Endothelial cell of umbilical vein (primary cell): ENCODE results near the gene WDR27. TPM values are rescaled to one million over a fixed set of nuclear protein-coding genes. Genes with fewer than 3 reads are reported as not detected.

ENCODE experiments used
- BruUV-seq: library from RNA; stranded (reverse); fragments of 400-500 nt; replicated peaks from 2 replicates; lab custom pipeline; 2021; lab: Mats Ljungman, UMichigan
- CTCF ChIA-PET: fragments of 300-600, 350-600 bp; sonication (Branson Sonifier 250); formaldehyde crosslinking; loops from one replicate; lab custom pipeline; 2021; ENCODE audit warnings: antibody characterized with exemption, inconsistent platforms; lab: Charles Lee
- POLR2A ChIA-PET: fragments of 300-600, 350-600 bp; sonication (Branson Sonifier 250); formaldehyde crosslinking; loops from one replicate; lab custom pipeline; 2021; ENCODE audit warnings: antibody characterized with exemption, inconsistent platforms; lab: Charles Lee
- DNase-seq: peaks from one replicate; pipeline ENCODE4 v3.0.0-alpha.2; 2011; ENCODE audit warnings: low read depth, low spot score
- FAIRE-seq: peaks from 2 replicates; lab custom pipeline; 2011; peaks lifted over from hg19 to GRCh38; lab: Jason Lieb, UNC
- H2AFZ ChIP-seq: 2 replicates; pipeline ENCODE4 v1.6.0; 2012; ENCODE audit warnings: low read depth, low read length, control low read depth, inconsistent platforms
- H3K27ac ChIP-seq: 2 replicates; pipeline ENCODE4 v1.5.1; 2011; ENCODE audit warnings: low read depth, mild to moderate bottlenecking, control low read depth, low read length, moderate library complexity; ENCODE audit not compliant: insufficient read depth
- H3K27me3 ChIP-seq, 2 experiments: 2 replicates each; pipeline versions ENCODE4 v1.6.0 to v1.6.1; 2011; ENCODE audit warnings: low read length in 2 of 2, mixed read lengths in 1 of 2; ENCODE audit not compliant: control insufficient read depth in 2 of 2, insufficient read depth in 2 of 2
- H3K36me3 ChIP-seq, 2 experiments: 2 replicates in 1 of 2; 3 replicates in 1 of 2; pipeline ENCODE4 v1.5.1; 2011; ENCODE audit warnings: low read length in 2 of 2, mild to moderate bottlenecking in 1 of 2, moderate library complexity in 1 of 2; ENCODE audit not compliant: control insufficient read depth in 2 of 2, insufficient read depth in 2 of 2; ENCODE audit errors: extremely low read depth in 1 of 2
- H3K4me1 ChIP-seq: 3 replicates; pipeline ENCODE4 v1.5.1; 2011; ENCODE audit warnings: mild to moderate bottlenecking, low read length; ENCODE audit not compliant: control insufficient read depth, insufficient read depth; ENCODE audit errors: extremely low read depth
- H3K4me2 ChIP-seq: 2 replicates; pipeline ENCODE4 v1.6.1; 2011; ENCODE audit warnings: low read length, control low read depth, mixed read lengths; ENCODE audit not compliant: insufficient read depth
- H3K4me3 ChIP-seq, 3 experiments: fragments of 200-600 bp in 1 of 3; sonication (generic), shearing (Covaris generic) in 1 of 3; replicated peaks in 1 of 3; 2 replicates each; pipeline ENCODE4 v1.5.1; 2011 to 2016; ENCODE audit warnings: control low read depth in 3 of 3, low read length in 3 of 3, mild to moderate bottlenecking in 2 of 3, inconsistent platforms in 1 of 3, low read depth in 1 of 3, moderate library complexity in 1 of 3; ENCODE audit not compliant: insufficient read depth in 1 of 3
- H3K79me2 ChIP-seq: 2 replicates; pipeline ENCODE4 v1.6.0; 2012; ENCODE audit warnings: low read length, inconsistent platforms; ENCODE audit not compliant: control insufficient read depth, insufficient read depth
- H3K9ac ChIP-seq: replicated peaks from 2 replicates; pipeline ENCODE3; 2011; ENCODE audit warnings: low read length, control low read depth; ENCODE audit not compliant: insufficient read depth; ENCODE audit errors: extremely low read depth
- H3K9me1 ChIP-seq: replicated peaks from 3 replicates; pipeline ENCODE4 v1.6.0; 2011; ENCODE audit warnings: mild to moderate bottlenecking, low read length; ENCODE audit not compliant: control insufficient read depth, insufficient read depth; ENCODE audit errors: extremely low read depth
- H3K9me3 ChIP-seq: replicated peaks from 2 replicates; pipeline ENCODE4 v1.5.1; 2012; ENCODE audit warnings: low read length, inconsistent platforms; ENCODE audit not compliant: control insufficient read depth, insufficient read depth
- H4K20me1 ChIP-seq: replicated peaks from 2 replicates; pipeline ENCODE3; 2011; ENCODE audit warnings: mild to moderate bottlenecking, low read length; ENCODE audit not compliant: control insufficient read depth, insufficient read depth; ENCODE audit errors: extremely low read depth
- CTCF ChIP-seq, 2 donors: IDR thresholded peaks; 1 replicate in 1 of 2; 2 replicates in 1 of 2; pipeline ENCODE4 v1.5.1; 2011; ENCODE audit warnings: low read length in 2 of 2, mild to moderate bottlenecking in 2 of 2, moderate library complexity in 2 of 2, control low read depth in 1 of 2, inconsistent platforms in 1 of 2, low read depth in 1 of 2; ENCODE audit not compliant: insufficient read depth in 1 of 2; ENCODE audit errors: extremely low read depth in 1 of 2
- EZH2 ChIP-seq: IDR thresholded peaks from 2 replicates; pipeline ENCODE4 v1.6.1; 2012; ENCODE audit warnings: borderline replicate concordance, low read depth, mild to moderate bottlenecking, moderate library complexity, low read length, inconsistent platforms; ENCODE audit not compliant: severe bottlenecking
- FOS ChIP-seq: IDR thresholded peaks from 2 replicates; pipeline ENCODE4 v1.6.1; 2011; ENCODE audit warnings: mild to moderate bottlenecking, low read length, moderate library complexity, borderline replicate concordance; ENCODE audit not compliant: insufficient read depth
- GATA2 ChIP-seq: IDR thresholded peaks from 2 replicates; pipeline ENCODE4 v1.7.0; 2011; ENCODE audit warnings: low read depth, mild to moderate bottlenecking, moderate library complexity, mixed read lengths, low read length; ENCODE audit not compliant: insufficient read length, insufficient read depth
- JUN ChIP-seq: IDR thresholded peaks from 2 replicates; pipeline ENCODE4 v1.6.1; 2011; ENCODE audit warnings: borderline replicate concordance, low read depth; ENCODE audit not compliant: insufficient read length, insufficient read depth
- MAX ChIP-seq: IDR thresholded peaks from 2 replicates; pipeline ENCODE4 v1.6.1; 2011; ENCODE audit not compliant: insufficient read depth, insufficient read length
- MYC ChIP-seq: IDR thresholded peaks from one replicate; pipeline ENCODE4 v1.6.1; 2011; ENCODE audit warnings: mild to moderate bottlenecking, low read depth, low read length
- POLR2A ChIP-seq: IDR thresholded peaks from 2 replicates; pipeline ENCODE4 v1.6.1; 2012; ENCODE audit warnings: low read depth, mild to moderate bottlenecking, control low read depth, low read length
- POLR2AphosphoS5 ChIP-seq: IDR thresholded peaks from 2 replicates; pipeline ENCODE4 v1.6.1; 2012; ENCODE audit warnings: low read depth, mild to moderate bottlenecking, control low read depth, low read length, moderate library complexity; ENCODE audit not compliant: insufficient read depth
- dilution Hi-C: fragments of 300-500 bp; cut with MboI; formaldehyde crosslinking; loops from one replicate; pipeline ENCODE4 v1.15.0; 2019; ENCODE audit warnings: low sequenced_read_pairs; ENCODE audit not compliant: extremely low pct_ligation_motif_present
- intact Hi-C: fragments of 100-400 bp; cut with micrococcal nuclease; formaldehyde crosslinking; loops from one replicate; pipeline ENCODE4 v1.10.0; 2022
- polyA plus RNA-seq, 4 experiments: library from polyadenylated mRNA; depleted of rRNA in 3 of 4; stranded (reverse) in 3 of 4; unstranded in 1 of 4; fragments of >200 nt; gene quantifications; 2 replicates each; pipeline versions ENCODE4 v1.2.1 to v1.2.3, GENCODE V29; 2011 to 2012; ENCODE audit warnings: missing spikeins in 1 of 4
- total RNA-seq: library from RNA; stranded (reverse); gene quantifications from 2 replicates; pipeline ENCODE4 v1.2.3, GENCODE V29; 2021

The WDR27 gene
- total and polyA plus RNA-seq, 2 donors (not counting 3 experiments of a cell fraction or from before 2014, with no cell fraction given) = 60.1 to 69.7 TPM

DNA sequence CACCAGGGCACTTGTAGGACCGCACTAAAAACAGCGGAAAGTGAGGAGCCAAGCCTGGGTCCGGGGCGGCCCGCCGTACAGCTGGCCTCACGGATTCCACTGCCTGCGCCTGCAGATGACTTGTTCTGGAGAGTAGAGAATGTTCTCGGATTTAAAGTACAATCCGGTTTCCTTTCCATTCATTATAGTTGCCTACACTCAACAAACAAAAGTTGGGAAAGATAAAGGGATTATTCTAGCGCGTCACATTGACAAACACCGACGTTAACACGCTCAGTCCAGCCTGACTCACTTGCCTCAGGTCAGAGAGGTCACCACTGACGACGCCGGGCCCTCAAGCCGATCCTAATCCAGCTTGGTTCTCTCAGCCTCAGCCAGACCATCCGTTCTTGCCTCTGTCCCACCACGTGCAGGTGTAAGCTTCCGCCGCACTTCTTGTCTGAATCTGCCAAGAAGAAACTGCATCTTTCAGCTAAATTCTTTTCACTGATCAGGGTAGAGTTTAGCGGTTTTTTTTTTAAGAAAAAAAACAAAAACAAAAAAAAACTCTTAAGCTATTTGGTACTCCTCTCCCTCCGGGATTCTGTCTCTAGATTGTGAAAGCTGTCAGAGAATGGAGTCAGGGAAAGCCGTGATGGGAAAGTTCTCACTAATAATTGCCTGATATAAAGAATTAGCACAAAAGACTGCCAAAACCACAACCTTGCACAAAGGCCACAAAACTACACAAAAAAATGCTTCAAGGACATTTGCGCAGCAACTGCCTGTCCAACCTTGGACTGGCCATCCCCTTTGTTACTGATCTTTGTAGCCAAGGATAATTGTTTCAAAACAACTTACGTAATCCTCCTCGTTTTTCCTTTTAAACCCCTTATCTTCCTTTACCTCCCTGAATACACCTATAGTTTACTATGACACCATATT, 23.6 kb upstream of the WDR27 start:
- dilution Hi-C loops (no loop called here), intact Hi-C loops (loop anchor here (1.0 to 10.0 kb wide), 4 partner anchors 26 to 828 kb away; partner anchors contain the start of genes DYNLT2, ERMARD and PSMB1)
- POLR2A ChIA-PET = no interaction called here
- peaks cover 21% of the 10 kb centered on the region for H3K79me2 ChIP-seq
- H3K4me3 ChIP-seq = peak overlapping the region; percentile 25 to 95 (median 54)
- H3K27me3 ChIP-seq = no peaks in the 10 kb centered on the region
- H2AFZ ChIP-seq = peak overlapping the region; percentile 80
- DNase-seq (peak; percentile 87), FAIRE-seq (peak; percentile 88)
- H3K4me1 ChIP-seq = peaks cover 28% of the 10 kb centered on the region
- H3K27ac ChIP-seq = peak overlapping the region; percentile 95
- H3K4me2 ChIP-seq = peak overlapping the region; percentile 58
- H3K9ac ChIP-seq = peak overlapping the region; percentile 96
- H3K36me3 ChIP-seq = no peaks in the 10 kb centered on the region
- H4K20me1 ChIP-seq = no peaks in the 10 kb centered on the region
- H3K9me1 ChIP-seq = no peaks in the 10 kb centered on the region
- no peak for TF ChIP-seq MYC
- TF ChIP-seq EZH2 = no peak
- no peak for TF ChIP-seq POLR2A
- peak; percentile 71 for TF ChIP-seq GATA2
- TF ChIP-seq MAX = peak; percentile 29
- TF ChIP-seq JUN = peak; percentile 55
- TF ChIP-seq POLR2AphosphoS5 = no peak
- TF ChIP-seq FOS = peak; percentile 70
- no peak for TF ChIP-seq CTCF (IDR thresholded peaks at IDR 0.05; ENCODE audit: extremely low read depth in 1 of 2, insufficient read depth in 1 of 2, low read depth in 1 of 2, low read length in 2 of 2)
- TSS peak; percentile 13 for BruUV-seq
- no peaks in the 10 kb centered on the region for H3K9me3 ChIP-seq
- CTCF ChIA-PET = interaction anchor here (1.1 to 1.8 kb wide), 5 partner anchors 15 to 64 kb away, joined by 3 to 9 read pairs (median 3); partner anchors contain the start of genes C6orf120, DYNLT2, ERMARD and WDR27
